ENCODE measurements around the gene PNPO. TPM values are rescaled to one million over a fixed set of nuclear protein-coding genes. Genes with fewer than 3 reads are reported as not detected.
"Not testable (repeated sequence)": the region's sequence is repeated elsewhere in the genome, so short reads cannot be mapped to it uniquely, and the experiment has no call there.

PNPO gene
- total RNA-seq, 1 donor from 2014 or later = 26.5 TPM

DNA sequence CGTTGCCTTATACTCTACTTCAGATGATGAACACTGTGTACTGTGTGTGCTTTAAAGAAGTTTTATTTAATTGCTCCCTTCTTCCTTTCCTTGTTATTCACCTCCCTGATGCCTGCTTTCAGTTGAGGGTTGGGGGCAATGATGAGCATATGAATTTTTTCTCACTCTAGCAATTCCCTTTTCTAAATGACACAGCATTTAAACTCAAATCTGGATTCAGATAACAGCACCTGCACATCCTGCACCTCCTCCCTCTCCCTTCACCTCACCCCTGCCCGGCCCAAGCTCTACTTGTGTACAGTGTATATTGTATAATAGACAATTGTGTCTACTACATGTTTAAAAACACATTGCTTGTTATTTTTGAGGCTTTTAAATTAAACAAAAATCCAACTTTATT lies 13.0 kb upstream of the PNPO start:
- H3K27ac Mint-ChIP-seq = no peak overlapping the region
- no peaks in the 10 kb centered on the region for H3K27me3 Mint-ChIP-seq
- H3K36me3 Mint-ChIP-seq (ENCODE audit: low read depth) = peaks cover 71% of the 10 kb centered on the region
- DNase-seq (no peak), ATAC-seq (ENCODE audit: low read depth) (no peak)
- intact Hi-C loops (cut with micrococcal nuclease) = no loop called here
- H3K4me3 Mint-ChIP-seq = no peak overlapping the region
- CTCF ChIA-PET = no interaction called here
- no peaks in the 10 kb centered on the region for H3K4me1 Mint-ChIP-seq
- TF ChIP-seq, protein P1, sequence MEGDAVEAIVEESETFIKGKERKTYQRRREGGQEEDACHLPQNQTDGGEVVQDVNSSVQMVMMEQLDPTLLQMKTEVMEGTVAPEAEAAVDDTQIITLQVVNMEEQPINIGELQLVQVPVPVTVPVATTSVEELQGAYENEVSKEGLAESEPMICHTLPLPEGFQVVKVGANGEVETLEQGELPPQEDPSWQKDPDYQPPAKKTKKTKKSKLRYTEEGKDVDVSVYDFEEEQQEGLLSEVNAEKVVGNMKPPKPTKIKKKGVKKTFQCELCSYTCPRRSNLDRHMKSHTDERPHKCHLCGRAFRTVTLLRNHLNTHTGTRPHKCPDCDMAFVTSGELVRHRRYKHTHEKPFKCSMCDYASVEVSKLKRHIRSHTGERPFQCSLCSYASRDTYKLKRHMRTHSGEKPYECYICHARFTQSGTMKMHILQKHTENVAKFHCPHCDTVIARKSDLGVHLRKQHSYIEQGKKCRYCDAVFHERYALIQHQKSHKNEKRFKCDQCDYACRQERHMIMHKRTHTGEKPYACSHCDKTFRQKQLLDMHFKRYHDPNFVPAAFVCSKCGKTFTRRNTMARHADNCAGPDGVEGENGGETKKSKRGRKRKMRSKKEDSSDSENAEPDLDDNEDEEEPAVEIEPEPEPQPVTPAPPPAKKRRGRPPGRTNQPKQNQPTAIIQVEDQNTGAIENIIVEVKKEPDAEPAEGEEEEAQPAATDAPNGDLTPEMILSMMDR (IDR thresholded peaks at IDR 0.05) = no peak
- POLR2A ChIA-PET = no interaction called here
- no peaks in the 10 kb centered on the region for H3K9me3 Mint-ChIP-seq

DNA sequence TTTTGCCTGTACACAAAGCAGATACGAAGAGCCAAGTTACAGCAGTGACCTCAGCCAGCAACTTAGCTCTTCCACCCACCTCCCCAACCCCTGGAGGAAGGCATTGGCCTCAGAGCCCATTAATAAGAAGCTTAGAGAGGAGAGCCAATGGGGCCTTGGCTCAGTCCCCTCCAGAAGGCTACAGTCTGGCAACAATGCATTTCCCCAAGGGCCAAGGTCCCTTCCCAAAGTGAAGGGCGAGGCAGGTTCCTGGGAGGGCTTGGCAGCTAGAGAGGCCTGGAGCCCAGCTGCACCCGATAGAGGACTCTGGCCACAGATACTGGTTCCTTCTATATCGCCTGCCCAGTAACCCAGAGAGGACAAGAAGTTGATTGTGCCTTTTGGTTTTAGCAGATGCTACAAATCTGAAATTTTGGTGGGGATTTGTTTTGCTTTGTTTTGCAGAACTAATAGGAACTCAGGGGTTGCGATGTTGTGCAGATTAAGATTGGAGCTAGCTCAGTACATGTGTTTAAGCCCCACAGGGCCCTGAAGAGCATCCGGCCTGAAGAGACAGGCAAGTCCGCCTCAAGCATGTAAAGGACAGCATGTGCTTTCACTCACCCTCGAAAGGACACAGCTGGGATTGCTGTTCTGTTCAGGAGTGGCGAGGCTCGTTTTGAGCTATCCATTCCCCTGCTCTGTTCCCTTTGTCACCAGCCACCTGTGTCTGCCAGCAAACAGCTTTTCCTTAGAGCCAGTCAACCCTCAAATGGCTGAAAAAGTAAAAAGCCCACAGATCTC lies 12.0 kb upstream of the PNPO start:
- POLR2A ChIA-PET = interaction anchor here (0.7 kb wide), 1 partner anchor 95 kb away, joined by 3 read pairs; no protein-coding TSS in a partner anchor
- H3K27ac Mint-ChIP-seq = no peak overlapping the region

DNA sequence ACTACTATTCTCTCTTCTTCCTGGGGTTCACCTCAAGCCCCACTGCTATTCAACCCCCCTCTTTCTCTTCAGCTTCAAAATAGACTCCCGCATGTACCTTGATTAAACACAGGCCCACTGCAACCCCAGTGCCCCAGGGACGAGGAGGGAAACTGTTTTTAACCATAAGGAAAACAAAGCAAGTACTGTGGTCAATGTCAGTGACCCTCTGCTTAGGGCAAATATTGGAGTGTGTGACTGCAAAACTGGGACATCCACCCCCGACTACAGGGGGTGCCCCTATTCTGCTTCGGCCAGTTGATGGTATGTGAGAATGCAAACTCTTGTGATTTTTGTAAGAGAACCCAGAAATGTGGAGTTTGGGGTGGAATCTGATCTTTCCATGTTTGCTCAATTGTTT lies 9.5 kb upstream of the PNPO start:
- intact Hi-C loops (cut with micrococcal nuclease) = no loop called here
- no peak overlapping the region for H3K27ac Mint-ChIP-seq
- no peaks in the 10 kb centered on the region for H3K9me3 Mint-ChIP-seq
- H3K36me3 Mint-ChIP-seq (ENCODE audit: low read depth) = peaks cover 40% of the 10 kb centered on the region
- ChIA-PET POLR2A (no interaction called here), CTCF (no interaction called here)
- ATAC-seq (ENCODE audit: low read depth) (no peak), DNase-seq (no peak)
- H3K4me3 Mint-ChIP-seq = no peak overlapping the region
- H3K27me3 Mint-ChIP-seq = no peaks in the 10 kb centered on the region
- H3K4me1 Mint-ChIP-seq = peaks cover under 1% of the 10 kb centered on the region
- TF ChIP-seq, protein P1 (IDR thresholded peaks at IDR 0.05) = no peak

More for the DNA sequence above, 12.0 kb upstream of the PNPO start:
- Mint-ChIP-seq H3K9me3 (no peaks in the 10 kb centered on the region), H3K4me3 (no peak overlapping the region), H3K27me3 (no peaks in the 10 kb centered on the region), H3K4me1 (no peaks in the 10 kb centered on the region), H3K36me3 (ENCODE audit: low read depth) (peaks cover 61% of the 10 kb centered on the region)
- CTCF ChIA-PET = interaction anchor here (0.7 to 1.3 kb wide), 2 partner anchors 18 to 88 kb away, joined by 3 to 4 read pairs; partner anchors contain the start of gene SCRN2
- TF ChIP-seq, protein P1 (IDR thresholded peaks at IDR 0.05) = no peak
- ATAC-seq (ENCODE audit: low read depth) = no peak
- intact Hi-C loops (cut with micrococcal nuclease) = no loop called here
- no peak for DNase-seq

DNA sequence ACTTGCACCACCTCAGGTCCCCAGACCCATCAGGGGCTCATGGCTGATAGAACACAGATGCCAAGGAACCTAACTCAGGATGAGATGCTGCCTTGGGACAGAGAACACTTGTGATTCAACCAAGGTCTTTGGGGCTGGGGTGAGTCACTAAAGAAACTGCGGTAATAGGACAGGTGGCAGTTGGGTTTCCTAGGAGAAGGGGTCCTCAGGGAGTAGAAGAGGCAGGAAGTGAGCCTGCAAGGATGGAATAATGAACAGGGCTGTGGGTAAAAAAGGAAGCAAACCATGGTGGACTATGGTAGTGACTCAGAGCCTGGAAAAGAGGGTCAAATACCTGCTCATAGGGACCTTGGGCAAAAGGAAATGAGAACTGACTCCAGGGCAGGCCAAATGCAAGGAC lies 6.5 kb upstream of the PNPO start:
- H3K4me3 Mint-ChIP-seq = no peak overlapping the region
- CTCF ChIA-PET = no interaction called here
- no peak overlapping the region for H3K27ac Mint-ChIP-seq
- TF ChIP-seq, protein P1 (IDR thresholded peaks at IDR 0.05) = no peak
- POLR2A ChIA-PET = no interaction called here
- no peak for DNase-seq
- H3K4me1 Mint-ChIP-seq = peaks cover 3% of the 10 kb centered on the region
- H3K9me3 Mint-ChIP-seq = no peaks in the 10 kb centered on the region
- ATAC-seq (ENCODE audit: low read depth) = no peak
- peaks cover 15% of the 10 kb centered on the region for H3K36me3 Mint-ChIP-seq (ENCODE audit: low read depth)
- intact Hi-C loops (cut with micrococcal nuclease) = no loop called here
- H3K27me3 Mint-ChIP-seq = no peaks in the 10 kb centered on the region

DNA sequence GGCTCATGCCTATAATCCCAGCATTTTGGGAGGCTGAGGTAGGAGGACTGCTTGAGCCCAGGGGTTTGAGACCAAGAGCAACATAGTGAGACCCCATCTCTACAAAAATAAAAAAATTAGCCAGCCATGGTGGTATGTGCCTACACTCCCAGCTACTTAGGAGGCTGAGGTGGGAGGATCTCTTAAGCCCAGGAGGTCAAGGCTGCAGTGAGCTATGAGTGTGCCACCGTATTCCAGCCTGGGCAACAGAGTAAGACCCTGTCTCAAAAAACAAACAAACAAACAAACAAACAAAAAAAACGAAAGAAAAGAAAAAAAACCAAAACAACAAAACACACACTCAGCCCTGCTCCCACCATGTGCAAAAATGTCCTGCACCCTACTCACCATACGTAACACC lies 5.9 kb upstream of the PNPO start:
- H3K4me3 Mint-ChIP-seq; H3K36me3 Mint-ChIP-seq (ENCODE audit: low read depth); intact Hi-C loops (cut with micrococcal nuclease); H3K27me3 Mint-ChIP-seq; H3K9me3 Mint-ChIP-seq; POLR2A ChIA-PET; ATAC-seq (ENCODE audit: low read depth); H3K4me1 Mint-ChIP-seq; DNase-seq; H3K27ac Mint-ChIP-seq: not testable (repeated sequence)
- CTCF ChIA-PET = interaction anchor here (2.3 kb wide), 1 partner anchor 11 kb away, joined by 7 read pairs; no protein-coding TSS in a partner anchor
